GM18858 (cell line): ENCODE measurements around the gene OVAAL.

ENCODE experiments used
- ATAC-seq: cut with Tn5 transposase; IDR thresholded peaks from one replicate; pipeline ENCODE4 v1.9.1; 2021; ENCODE audit not compliant: unreplicated experiment

The OVAAL gene

GRCh38 chr1:180603223-180603849 is 44.6 kb downstream of the OVAAL start:
- ATAC-seq: no peak

GRCh38 chr1:180603850-180604226 is 45.1 kb downstream of the OVAAL start:
- ATAC-seq: no peak

GRCh38 chr1:180606155-180606554 is 47.4 kb downstream of the OVAAL start:
- ATAC-seq: no peak

- no peak for ATAC-seq
These were observed 51.1 kb downstream of the OVAAL start for GRCh38 chr1:180609643-180610555.

- ATAC-seq: no peak
These were observed 51.8 kb downstream of the OVAAL start for GRCh38 chr1:180610556-180611015.

GRCh38 chr1:180611016-180611930 is 52.5 kb downstream of the OVAAL start:
- no peak for ATAC-seq

- no peak for ATAC-seq
These were observed 53.9 kb downstream of the OVAAL start for GRCh38 chr1:180612632-180613031.

- ATAC-seq: no peak
These were observed 56.0 kb downstream of the OVAAL start for GRCh38 chr1:180614730-180615129.

- ATAC-seq: no peak
These were observed 56.9 kb downstream of the OVAAL start for GRCh38 chr1:180615493-180616290.
